ENCODE data around the gene LHFPL6.

The LHFPL6 gene

DNA sequence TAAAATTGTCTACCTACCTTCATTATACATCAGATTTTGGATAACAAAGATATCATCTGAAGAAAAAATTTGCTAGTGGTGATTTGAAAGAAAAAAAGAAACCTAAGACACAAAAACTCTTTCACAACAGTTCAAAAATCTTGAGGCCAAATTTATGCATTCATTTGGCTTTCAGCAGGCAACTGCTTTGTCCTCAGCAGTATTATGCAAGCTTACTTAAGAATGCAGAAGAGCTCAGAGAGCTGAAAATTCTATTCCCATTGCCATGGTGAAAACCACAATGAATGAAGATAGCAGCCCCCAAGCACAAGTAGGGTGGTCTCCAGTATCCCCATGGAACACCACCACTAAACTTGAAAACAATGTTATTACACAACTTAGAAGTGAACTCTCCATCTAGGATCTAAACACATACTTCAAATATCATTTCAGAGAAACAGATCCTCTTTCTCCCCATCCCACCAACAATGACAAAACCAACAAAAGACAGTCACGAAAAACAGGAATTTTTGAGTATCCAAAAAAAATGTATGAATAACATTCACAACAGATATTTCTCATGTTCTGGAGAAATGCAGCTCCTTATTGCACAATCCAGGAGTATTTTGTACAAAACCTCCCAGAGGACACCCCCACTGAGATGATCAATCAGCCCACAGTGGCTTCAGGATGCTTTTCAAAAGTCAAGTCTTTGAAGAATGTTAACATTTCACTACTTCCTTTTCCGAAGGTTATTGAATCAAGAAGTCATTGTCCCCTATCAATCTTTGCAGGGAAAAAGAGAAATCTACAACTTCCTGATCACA is 192.7 kb downstream of the LHFPL6 start:
- no peak for TF ChIP-seq CTCF (IDR thresholded peaks at IDR 0.05; ENCODE audit: low read depth, low read length, missing control alignments)
- no peak overlapping the region for H3K4me3 ChIP-seq (ENCODE audit: low read depth, low read length)
- no peak for DNase-seq (ENCODE audit: low read depth)

- no peak for DNase-seq (ENCODE audit: low read depth)
- H3K4me3 ChIP-seq (ENCODE audit: low read depth, low read length), result no peak overlapping the region
- TF ChIP-seq CTCF (IDR thresholded peaks at IDR 0.05; ENCODE audit: low read depth, low read length, missing control alignments), result no peak
Observed at GRCh38 chr13:39408512-39408911, 194.5 kb downstream of the LHFPL6 start.

GRCh38 chr13:39407786-39408185 is 195.2 kb downstream of the LHFPL6 start:
- no peak for DNase-seq (ENCODE audit: low read depth)
- H3K4me3 ChIP-seq (ENCODE audit: low read depth, low read length), result no peak overlapping the region
- no peak for TF ChIP-seq CTCF (IDR thresholded peaks at IDR 0.05; ENCODE audit: low read depth, low read length, missing control alignments)

GRCh38 chr13:39407138-39407537 is 195.9 kb downstream of the LHFPL6 start:
- H3K4me3 ChIP-seq (ENCODE audit: low read depth, low read length), result no peak overlapping the region
- no peak for DNase-seq (ENCODE audit: low read depth)
- TF ChIP-seq CTCF (IDR thresholded peaks at IDR 0.05; ENCODE audit: low read depth, low read length, missing control alignments), result no peak

DNA sequence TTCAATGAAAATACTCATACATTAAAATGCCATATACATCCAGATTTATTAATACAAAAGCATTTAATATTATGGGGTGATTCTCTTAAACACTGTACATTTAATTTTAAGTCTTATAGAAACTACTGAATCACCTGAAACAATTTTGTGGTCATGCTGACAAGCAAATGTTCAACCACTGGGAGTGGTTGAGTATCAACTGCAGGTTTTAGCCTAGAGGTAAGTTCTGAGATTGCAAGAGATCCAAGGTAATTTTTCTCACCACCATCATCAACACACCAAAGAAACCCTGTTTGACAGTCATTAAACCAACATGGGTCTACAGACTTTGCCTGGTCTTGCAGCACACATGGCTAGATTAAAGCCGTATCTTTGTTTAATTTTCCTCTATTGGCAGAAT is 196.3 kb downstream of the LHFPL6 start:
- H3K4me3 ChIP-seq (ENCODE audit: low read depth, low read length), result no peak overlapping the region
- peak; percentile 29 for TF ChIP-seq CTCF (IDR thresholded peaks at IDR 0.05; ENCODE audit: low read depth, low read length, missing control alignments)
- DNase-seq (ENCODE audit: low read depth), result peak; percentile 18

GRCh38 chr13:39405596-39406205 is 197.3 kb downstream of the LHFPL6 start:
- no peak for DNase-seq (ENCODE audit: low read depth)
- H3K4me3 ChIP-seq (ENCODE audit: low read depth, low read length), result no peak overlapping the region
- no peak for TF ChIP-seq CTCF (IDR thresholded peaks at IDR 0.05; ENCODE audit: low read depth, low read length, missing control alignments)
